ENCODE measurements around the gene C5AR1.

DNA sequence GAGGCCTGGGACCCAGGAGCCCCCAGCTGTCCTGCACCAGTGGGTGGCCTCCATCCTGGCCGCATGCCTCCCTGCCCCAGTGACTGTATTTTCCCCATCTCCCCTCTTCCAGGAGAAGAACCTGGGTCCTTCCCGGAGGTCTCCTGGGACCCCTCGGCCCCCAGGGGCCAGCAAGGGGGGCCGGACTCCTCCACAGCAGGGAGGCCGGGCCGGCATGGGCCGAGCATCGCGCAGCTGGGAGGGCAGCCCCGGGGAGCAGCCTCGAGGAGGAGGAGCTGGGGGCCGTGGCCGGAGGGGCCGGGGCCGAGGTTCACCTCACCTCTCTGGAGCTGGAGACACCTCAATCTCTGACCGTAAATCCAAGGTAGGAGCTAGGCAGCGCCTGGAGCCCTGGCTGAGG lies 49.2 kb upstream of the C5AR1 start:
- TF ChIP-seq, protein P1, sequence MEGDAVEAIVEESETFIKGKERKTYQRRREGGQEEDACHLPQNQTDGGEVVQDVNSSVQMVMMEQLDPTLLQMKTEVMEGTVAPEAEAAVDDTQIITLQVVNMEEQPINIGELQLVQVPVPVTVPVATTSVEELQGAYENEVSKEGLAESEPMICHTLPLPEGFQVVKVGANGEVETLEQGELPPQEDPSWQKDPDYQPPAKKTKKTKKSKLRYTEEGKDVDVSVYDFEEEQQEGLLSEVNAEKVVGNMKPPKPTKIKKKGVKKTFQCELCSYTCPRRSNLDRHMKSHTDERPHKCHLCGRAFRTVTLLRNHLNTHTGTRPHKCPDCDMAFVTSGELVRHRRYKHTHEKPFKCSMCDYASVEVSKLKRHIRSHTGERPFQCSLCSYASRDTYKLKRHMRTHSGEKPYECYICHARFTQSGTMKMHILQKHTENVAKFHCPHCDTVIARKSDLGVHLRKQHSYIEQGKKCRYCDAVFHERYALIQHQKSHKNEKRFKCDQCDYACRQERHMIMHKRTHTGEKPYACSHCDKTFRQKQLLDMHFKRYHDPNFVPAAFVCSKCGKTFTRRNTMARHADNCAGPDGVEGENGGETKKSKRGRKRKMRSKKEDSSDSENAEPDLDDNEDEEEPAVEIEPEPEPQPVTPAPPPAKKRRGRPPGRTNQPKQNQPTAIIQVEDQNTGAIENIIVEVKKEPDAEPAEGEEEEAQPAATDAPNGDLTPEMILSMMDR (IDR thresholded peaks at IDR 0.05; ENCODE audit: low read length) = no peak
- TF ChIP-seq EZH2 (IDR thresholded peaks at IDR 0.05; ENCODE audit: borderline replicate concordance, low read length) = no peak
